Liver (tissue), 9 donors: ENCODE data around the gene TPST2. TPM values are rescaled to one million over a fixed set of nuclear protein-coding genes. Genes with fewer than 3 reads are reported as not detected.

Experiments used
- DNase-seq: peaks from one replicate; pipeline ENCODE4 v3.0.0-alpha.2; 2017; ENCODE audit warnings: low spot score
- H3K27ac ChIP-seq, 2 donors: one replicate each; pipeline ENCODE4 v1.7.0; 2013; ENCODE audit warnings: inconsistent platforms in 2 of 2, low read length in 2 of 2, control low read depth in 1 of 2, low read depth in 1 of 2, mild to moderate bottlenecking in 1 of 2
- H3K27me3 ChIP-seq, 4 donors: one replicate each; pipeline versions ENCODE4 v1.6.1 to v1.7.0; 2013; ENCODE audit warnings: low read length in 3 of 4, inconsistent platforms in 1 of 4, mild to moderate bottlenecking in 1 of 4, moderate library complexity in 1 of 4; ENCODE audit not compliant: control insufficient read depth in 4 of 4, insufficient read depth in 4 of 4
- H3K36me3 ChIP-seq, 4 donors: one replicate each; pipeline versions ENCODE4 v1.6.1 to v1.7.0; 2013; ENCODE audit warnings: low read length in 3 of 4, mild to moderate bottlenecking in 3 of 4, low read depth in 1 of 4, moderate library complexity in 1 of 4; ENCODE audit not compliant: control insufficient read depth in 4 of 4, insufficient read depth in 3 of 4
- H3K4me1 ChIP-seq, 4 donors: one replicate each; pipeline versions ENCODE4 v1.6.1 to v1.7.0; 2013; ENCODE audit warnings: low read length in 3 of 4, mild to moderate bottlenecking in 3 of 4, moderate library complexity in 1 of 4; ENCODE audit not compliant: control insufficient read depth in 4 of 4, insufficient read depth in 4 of 4
- H3K4me3 ChIP-seq, 3 donors: one replicate each; pipeline versions ENCODE4 v1.6.1 to v1.7.0; 2013; ENCODE audit warnings: low read length in 3 of 3, control low read depth in 1 of 3, low read depth in 1 of 3, mild to moderate bottlenecking in 1 of 3
- H3K9ac ChIP-seq, 2 donors: one replicate each; pipeline ENCODE4 v1.7.0; 2013; ENCODE audit warnings: low read length in 2 of 2, mild to moderate bottlenecking in 2 of 2, moderate library complexity in 2 of 2, control low read depth in 1 of 2, low read depth in 1 of 2
- H3K9me3 ChIP-seq, 4 donors: one replicate each; pipeline versions ENCODE4 v1.6.1 to v1.7.0; 2013; ENCODE audit warnings: low read length in 3 of 4; ENCODE audit not compliant: control insufficient read depth in 4 of 4
- EGR1 ChIP-seq, 2 donors: IDR thresholded peaks; 2 replicates each; pipeline ENCODE4 v1.6.1; 2016 to 2018; ENCODE audit warnings: antibody characterized with exemption in 2 of 2, low read depth in 2 of 2
- FOXA1 ChIP-seq: IDR thresholded peaks from 2 replicates; pipeline ENCODE4 v1.6.1; 2016; ENCODE audit warnings: antibody characterized with exemption
- FOXA2 ChIP-seq: IDR thresholded peaks from 2 replicates; pipeline ENCODE4 v1.6.1; 2016; ENCODE audit warnings: antibody characterized with exemption
- GABPA ChIP-seq, 2 donors: IDR thresholded peaks in 1 of 2; conservative IDR thresholded peaks in 1 of 2; 2 replicates each; pipeline ENCODE4 v1.6.1; 2016; ENCODE audit warnings: antibody characterized with exemption in 2 of 2, mild to moderate bottlenecking in 1 of 2, moderate library complexity in 1 of 2
- HNF4G ChIP-seq: IDR thresholded peaks from 2 replicates; pipeline ENCODE4 v1.6.1; 2016; ENCODE audit warnings: antibody characterized with exemption
- JUND ChIP-seq, 2 donors: IDR thresholded peaks; 2 replicates each; pipeline ENCODE4 v1.6.1; 2016; ENCODE audit warnings: antibody characterized with exemption in 2 of 2
- NR2F2 ChIP-seq: IDR thresholded peaks from 2 replicates; pipeline ENCODE4 v1.6.1; 2016; ENCODE audit warnings: antibody characterized with exemption
- RAD21 ChIP-seq, 2 donors: IDR thresholded peaks; 2 replicates each; pipeline ENCODE4 v1.6.1; 2016; ENCODE audit warnings: antibody characterized with exemption in 2 of 2, mild to moderate bottlenecking in 2 of 2
- REST ChIP-seq: IDR thresholded peaks from 2 replicates; pipeline ENCODE4 v1.6.1; 2016; ENCODE audit warnings: antibody characterized with exemption, mild to moderate bottlenecking
- RXRA ChIP-seq, 2 donors: IDR thresholded peaks; 2 replicates each; pipeline ENCODE4 v1.6.1; 2017 to 2018; ENCODE audit warnings: antibody characterized with exemption in 2 of 2, mild to moderate bottlenecking in 1 of 2
- SP1 ChIP-seq: IDR thresholded peaks from 2 replicates; pipeline ENCODE4 v1.6.1; 2018; ENCODE audit warnings: antibody characterized with exemption, mild to moderate bottlenecking
- TAF1 ChIP-seq: conservative IDR thresholded peaks from 2 replicates; pipeline ENCODE4 v1.6.1; 2016; ENCODE audit warnings: antibody characterized with exemption, mild to moderate bottlenecking
- YY1 ChIP-seq: IDR thresholded peaks from 2 replicates; pipeline ENCODE4 v1.6.1; 2016; ENCODE audit warnings: antibody characterized with exemption, mild to moderate bottlenecking
- WGBS: extraction: QIAGEN DNeasy Blood & Tissue Kit; methylation state at CpG from one replicate; pipeline ENCODE4 v1.1.7; 2013; 5-methylcytosine and 5-hydroxymethylcytosine counted together
- polyA plus RNA-seq, 2 donors: library from polyadenylated mRNA; stranded (reverse) in 1 of 2; unstranded in 1 of 2; fragments of 200-250 nt in 1 of 2; fragments of >200 nt in 1 of 2; fragmentation: Nextera tagmentation in 1 of 2; extraction: Ambion mirVana in 1 of 2; gene quantifications; one replicate each; pipeline versions ENCODE4 v1.2.1 to v1.2.3, GENCODE V29; 2013 to 2015
- total RNA-seq, 2 donors: library from RNA; depleted of rRNA; stranded (reverse); fragments of >200 nt; gene quantifications; one replicate each; pipeline ENCODE4 v1.2.3, GENCODE V29; 2014
- TF ChIP-seq, protein P1 (sequence below): IDR thresholded peaks from 2 replicates; pipeline ENCODE4 v1.6.1; 2016; ENCODE audit warnings: antibody characterized with exemption
- TF ChIP-seq, protein P2 (sequence below): fragments of 150-350 bp; IDR thresholded peaks from 2 replicates; pipeline ENCODE4 v1.5.1; 2017; ENCODE audit warnings: improper control_type of control experiment, low read depth, low read length; ENCODE audit not compliant: missing input control
- TF ChIP-seq, protein P3 (sequence below): IDR thresholded peaks from 2 replicates; pipeline ENCODE4 v1.6.1; 2016; ENCODE audit warnings: antibody characterized with exemption
- donor health status: healthy.
- donor health status: healthy.
- donor health status: healthy.
- donor health status: healthy.
- donor health status: healthy.

Gene TPST2
- total and polyA plus RNA-seq, 4 donors = 33.3 to 109 (median 69.7) TPM

DNA sequence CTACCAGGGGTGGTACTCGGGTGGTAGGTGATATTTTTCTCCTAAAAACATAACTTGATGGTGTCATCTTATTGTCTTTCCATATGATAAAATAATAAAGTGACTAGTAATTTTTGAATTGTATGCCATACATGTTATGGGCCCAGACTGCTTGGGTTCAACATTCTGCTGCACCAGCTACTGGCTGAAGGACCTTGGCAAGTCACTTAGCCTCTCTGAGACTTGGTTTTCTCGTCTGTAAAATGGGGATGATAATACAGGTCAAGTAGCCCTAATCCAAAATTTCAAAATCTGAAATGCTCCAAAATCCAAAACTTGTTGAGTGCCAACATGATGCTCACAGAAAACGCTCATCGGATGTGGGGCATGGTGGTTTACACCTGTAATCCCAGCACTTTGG lies 42.1 kb downstream of the TPST2 start:
- WGBS = 93% methylated on average over 4 of the region's 4 CpGs
- DNase-seq = no peak
- peaks cover 13 to 66% (median 50%) of the 10 kb centered on the region in 4 donors for H3K4me1 ChIP-seq
- TF ChIP-seq JUND (IDR thresholded peaks at IDR 0.05) (no peak), SP1 (no peak), RXRA (IDR thresholded peaks at IDR 0.05) (no peak), NR2F2 (no peak), EGR1 (IDR thresholded peaks at IDR 0.05; ENCODE audit: low read depth in 2 of 2) (no peak), TAF1 (no peak), GABPA (IDR thresholded peaks at IDR 0.05 in 1 of 2, conservative IDR thresholded peaks at IDR 0.05 in 1 of 2) (no peak), FOXA1 (no peak), YY1 (no peak), HNF4G (no peak), RAD21 (IDR thresholded peaks at IDR 0.05) (no peak), REST (no peak)
- TF ChIP-seq, protein P1, sequence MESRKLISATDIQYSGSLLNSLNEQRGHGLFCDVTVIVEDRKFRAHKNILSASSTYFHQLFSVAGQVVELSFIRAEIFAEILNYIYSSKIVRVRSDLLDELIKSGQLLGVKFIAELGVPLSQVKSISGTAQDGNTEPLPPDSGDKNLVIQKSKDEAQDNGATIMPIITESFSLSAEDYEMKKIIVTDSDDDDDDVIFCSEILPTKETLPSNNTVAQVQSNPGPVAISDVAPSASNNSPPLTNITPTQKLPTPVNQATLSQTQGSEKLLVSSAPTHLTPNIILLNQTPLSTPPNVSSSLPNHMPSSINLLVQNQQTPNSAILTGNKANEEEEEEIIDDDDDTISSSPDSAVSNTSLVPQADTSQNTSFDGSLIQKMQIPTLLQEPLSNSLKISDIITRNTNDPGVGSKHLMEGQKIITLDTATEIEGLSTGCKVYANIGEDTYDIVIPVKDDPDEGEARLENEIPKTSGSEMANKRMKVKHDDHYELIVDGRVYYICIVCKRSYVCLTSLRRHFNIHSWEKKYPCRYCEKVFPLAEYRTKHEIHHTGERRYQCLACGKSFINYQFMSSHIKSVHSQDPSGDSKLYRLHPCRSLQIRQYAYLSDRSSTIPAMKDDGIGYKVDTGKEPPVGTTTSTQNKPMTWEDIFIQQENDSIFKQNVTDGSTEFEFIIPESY = no peak
- TF ChIP-seq, protein P2, sequence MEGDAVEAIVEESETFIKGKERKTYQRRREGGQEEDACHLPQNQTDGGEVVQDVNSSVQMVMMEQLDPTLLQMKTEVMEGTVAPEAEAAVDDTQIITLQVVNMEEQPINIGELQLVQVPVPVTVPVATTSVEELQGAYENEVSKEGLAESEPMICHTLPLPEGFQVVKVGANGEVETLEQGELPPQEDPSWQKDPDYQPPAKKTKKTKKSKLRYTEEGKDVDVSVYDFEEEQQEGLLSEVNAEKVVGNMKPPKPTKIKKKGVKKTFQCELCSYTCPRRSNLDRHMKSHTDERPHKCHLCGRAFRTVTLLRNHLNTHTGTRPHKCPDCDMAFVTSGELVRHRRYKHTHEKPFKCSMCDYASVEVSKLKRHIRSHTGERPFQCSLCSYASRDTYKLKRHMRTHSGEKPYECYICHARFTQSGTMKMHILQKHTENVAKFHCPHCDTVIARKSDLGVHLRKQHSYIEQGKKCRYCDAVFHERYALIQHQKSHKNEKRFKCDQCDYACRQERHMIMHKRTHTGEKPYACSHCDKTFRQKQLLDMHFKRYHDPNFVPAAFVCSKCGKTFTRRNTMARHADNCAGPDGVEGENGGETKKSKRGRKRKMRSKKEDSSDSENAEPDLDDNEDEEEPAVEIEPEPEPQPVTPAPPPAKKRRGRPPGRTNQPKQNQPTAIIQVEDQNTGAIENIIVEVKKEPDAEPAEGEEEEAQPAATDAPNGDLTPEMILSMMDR = no peak
- H3K27me3 ChIP-seq = no peaks in the 10 kb centered on the region
- H3K27ac ChIP-seq = no peak overlapping the region
- H3K4me3 ChIP-seq = no peak overlapping the region
- no peaks in the 10 kb centered on the region for H3K9me3 ChIP-seq
- peaks cover 0 to 4% (median 2%) of the 10 kb centered on the region in 4 donors for H3K36me3 ChIP-seq
- H3K9ac ChIP-seq = no peak overlapping the region

DNA sequence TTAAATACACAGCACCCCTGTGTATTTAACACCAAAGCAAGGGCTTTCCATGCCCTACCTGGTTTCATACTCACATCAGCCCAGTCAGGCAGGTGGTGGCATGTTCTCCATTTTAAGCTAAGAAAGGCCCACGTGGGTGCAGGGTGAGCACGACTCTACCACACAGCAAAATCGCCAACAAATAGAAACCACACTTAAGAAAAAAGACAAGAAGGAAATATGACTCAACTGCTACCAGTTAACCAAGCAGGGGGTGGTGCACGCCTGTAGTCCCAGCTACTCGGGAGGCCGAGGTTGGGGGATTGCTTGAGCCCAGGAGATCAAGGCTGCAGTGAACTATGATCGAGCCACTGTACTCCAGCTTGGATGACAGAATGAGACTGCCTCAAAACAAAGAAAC lies 42.5 kb downstream of the TPST2 start:
- no peaks in the 10 kb centered on the region for H3K27me3 ChIP-seq
- peaks cover 13 to 63% (median 48%) of the 10 kb centered on the region in 4 donors for H3K4me1 ChIP-seq
- H3K36me3 ChIP-seq = peaks cover 0 to 6% (median 6%) of the 10 kb centered on the region in 4 donors
- DNase-seq = no peak
- no peak overlapping the region for H3K9ac ChIP-seq
- no peaks in the 10 kb centered on the region for H3K9me3 ChIP-seq
- TF ChIP-seq NR2F2 (no peak), FOXA2 (no peak), RXRA (IDR thresholded peaks at IDR 0.05) (no peak)
- TF ChIP-seq, protein P3, sequence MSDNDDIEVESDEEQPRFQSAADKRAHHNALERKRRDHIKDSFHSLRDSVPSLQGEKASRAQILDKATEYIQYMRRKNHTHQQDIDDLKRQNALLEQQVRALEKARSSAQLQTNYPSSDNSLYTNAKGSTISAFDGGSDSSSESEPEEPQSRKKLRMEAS = no peak
- H3K4me3 ChIP-seq = no peak overlapping the region
- 81% methylated on average over 7 of the region's 7 CpGs for WGBS
- H3K27ac ChIP-seq = no peak overlapping the region
